ENCODE data around the gene TKFC. TPM values are rescaled to one million over a fixed set of nuclear protein-coding genes. Genes with fewer than 3 reads are reported as not detected.

The TKFC gene
- total and polyA plus RNA-seq, 5 experiments from 2014 or later: 18.3 to 36.1 (median 25.3) TPM

DNA sequence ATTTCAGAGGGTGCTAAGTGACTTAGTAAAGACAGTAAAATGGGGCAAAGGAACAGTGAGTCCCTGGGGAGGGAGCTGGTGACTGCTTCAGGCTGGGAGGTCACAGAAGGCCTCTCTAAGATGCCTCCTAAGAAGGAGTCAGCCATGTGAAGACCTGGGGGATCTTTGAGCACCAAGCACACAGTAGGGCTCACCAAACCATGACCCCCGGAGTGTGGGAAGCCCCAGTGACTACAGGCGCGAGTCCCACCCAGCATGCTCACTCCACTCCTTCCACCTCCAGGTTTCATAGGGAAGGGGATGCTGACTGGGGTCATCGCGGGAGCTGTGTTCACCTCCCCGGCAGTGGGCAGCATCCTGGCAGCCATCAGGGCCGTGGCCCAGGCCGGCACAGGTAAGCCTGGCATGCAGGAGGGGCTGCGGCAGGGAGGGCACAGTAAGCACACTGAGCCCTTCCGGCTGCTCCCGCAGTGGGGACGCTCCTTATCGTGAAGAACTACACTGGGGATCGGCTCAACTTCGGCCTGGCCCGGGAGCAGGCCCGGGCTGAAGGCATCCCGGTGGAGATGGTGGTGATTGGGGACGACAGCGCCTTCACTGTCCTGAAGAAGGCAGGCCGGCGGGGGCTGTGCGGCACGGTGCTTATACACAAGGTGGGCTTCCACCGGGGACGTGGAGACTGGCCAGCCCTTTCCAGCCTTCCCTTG lies 5.9 kb downstream of the TKFC start:
- POLR2A ChIA-PET: interaction anchor here (3.9 kb wide), 1 partner anchor 23 kb away, joined by 42 read pairs; the partner anchor contains the start of genes CYB561A3 and TMEM138
- no peak for DNase-seq
- H3K27me3 Mint-ChIP-seq: no peaks in the 10 kb centered on the region
- no peaks in the 10 kb centered on the region for H3K9me3 Mint-ChIP-seq
- peaks cover 0 to 8% (median 7%) of the 10 kb centered on the region in 3 donors for H3K36me3 Mint-ChIP-seq
- no peak overlapping the region for H3K4me3 Mint-ChIP-seq
- H3K4me1 Mint-ChIP-seq: peaks cover 13 to 19% (median 16%) of the 10 kb centered on the region in 4 donors
- no peak for ATAC-seq
- no peak overlapping the region for H3K27ac Mint-ChIP-seq

DNA sequence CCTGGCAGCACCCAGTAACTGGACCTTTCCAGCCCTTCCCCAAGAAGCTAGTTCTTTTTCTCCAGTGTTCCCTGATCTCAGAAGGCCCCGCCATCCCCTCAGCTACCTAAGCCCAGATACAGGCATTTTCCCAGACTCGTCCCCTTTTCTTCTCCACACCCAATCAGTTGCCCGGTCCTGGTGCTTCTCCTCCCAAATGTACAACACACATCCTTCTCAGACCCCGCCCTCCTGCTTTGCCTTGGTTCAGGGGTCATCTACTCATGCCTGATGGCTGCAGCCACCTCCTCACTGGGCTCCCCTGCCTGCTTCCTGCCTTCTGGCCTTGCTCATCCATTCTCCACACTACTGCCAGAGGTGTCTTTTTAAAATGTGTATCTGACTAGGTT lies 6.5 kb downstream of the TKFC start:
- H3K36me3 Mint-ChIP-seq: peaks cover 0 to 8% (median 7%) of the 10 kb centered on the region in 3 donors
- no peaks in the 10 kb centered on the region for H3K27me3 Mint-ChIP-seq
- POLR2A ChIA-PET: no interaction called here
- H3K9me3 Mint-ChIP-seq: no peaks in the 10 kb centered on the region
- H3K4me1 Mint-ChIP-seq: peaks cover 13% of the 10 kb centered on the region in 4 donors
- H3K4me3 Mint-ChIP-seq: no peak overlapping the region
- ATAC-seq (no peak), DNase-seq (no peak)
- peak overlapping the region in 1 of 10 donors; percentile 15 for H3K27ac Mint-ChIP-seq

DNA sequence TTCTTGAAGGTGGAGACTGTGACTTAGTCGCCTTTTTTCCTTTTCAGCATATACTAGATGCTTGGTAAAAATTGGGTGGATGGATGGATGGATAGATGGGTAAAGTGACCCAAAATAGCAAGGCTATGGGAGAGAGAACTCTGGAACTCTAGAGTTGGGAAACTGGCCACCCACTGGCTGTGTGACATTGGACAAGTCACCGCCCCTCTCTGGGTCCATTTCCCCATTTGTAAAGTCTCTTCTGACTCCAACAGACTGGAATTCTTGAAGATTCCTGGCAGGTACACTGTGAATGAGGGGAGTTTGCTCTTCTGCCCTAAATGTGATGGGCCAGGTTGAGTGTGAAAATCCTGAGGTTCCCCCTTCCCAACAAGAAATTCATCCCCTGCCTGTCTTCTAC lies 8.0 kb downstream of the TKFC start:
- no peak overlapping the region for H3K4me3 Mint-ChIP-seq
- no peak for ATAC-seq
- no peaks in the 10 kb centered on the region for H3K27me3 Mint-ChIP-seq
- peak overlapping the region in 1 of 10 donors; percentile 14 for H3K27ac Mint-ChIP-seq
- peaks cover 8 to 13% (median 10%) of the 10 kb centered on the region in 4 donors for H3K4me1 Mint-ChIP-seq
- peaks cover 0 to 8% (median 7%) of the 10 kb centered on the region in 3 donors for H3K36me3 Mint-ChIP-seq
- DNase-seq: no peak
- no peaks in the 10 kb centered on the region for H3K9me3 Mint-ChIP-seq
- POLR2A ChIA-PET: interaction anchor here (2.0 kb wide), 1 partner anchor 20 kb away, joined by 7 read pairs; the partner anchor contains the start of genes CYB561A3 and TMEM138

DNA sequence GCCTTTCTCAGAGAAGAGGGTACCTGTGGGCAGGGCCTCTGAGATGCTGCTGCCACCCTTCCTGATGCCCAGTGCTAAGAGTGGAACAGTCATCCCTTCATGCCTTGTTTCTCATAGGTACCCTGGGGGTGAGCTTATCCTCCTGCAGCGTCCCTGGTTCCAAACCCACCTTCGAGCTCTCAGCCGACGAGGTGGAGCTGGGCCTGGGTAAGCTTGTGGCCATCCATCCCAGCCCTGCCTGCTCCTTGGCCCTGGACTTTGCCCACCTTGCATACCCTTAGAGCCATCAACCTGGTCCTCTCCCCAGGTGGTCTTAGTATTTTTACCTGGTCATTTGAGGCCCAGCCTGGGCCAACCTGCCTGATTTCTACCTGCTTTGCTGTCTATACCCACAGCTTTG lies 8.7 kb downstream of the TKFC start:
- Mint-ChIP-seq H3K36me3 (peaks cover 0 to 10% (median 7%) of the 10 kb centered on the region in 3 donors), H3K27me3 (no peaks in the 10 kb centered on the region), H3K27ac (peak overlapping the region in 1 of 10 donors; percentile 15), H3K4me3 (no peak overlapping the region), H3K9me3 (no peaks in the 10 kb centered on the region), H3K4me1 (peaks cover 2 to 13% (median 3%) of the 10 kb centered on the region in 4 donors)
- POLR2A ChIA-PET: interaction anchor here (2.0 kb wide), 1 partner anchor 20 kb away, joined by 7 read pairs; the partner anchor contains the start of genes CYB561A3 and TMEM138
- no peak for DNase-seq
- no peak for ATAC-seq

DNA sequence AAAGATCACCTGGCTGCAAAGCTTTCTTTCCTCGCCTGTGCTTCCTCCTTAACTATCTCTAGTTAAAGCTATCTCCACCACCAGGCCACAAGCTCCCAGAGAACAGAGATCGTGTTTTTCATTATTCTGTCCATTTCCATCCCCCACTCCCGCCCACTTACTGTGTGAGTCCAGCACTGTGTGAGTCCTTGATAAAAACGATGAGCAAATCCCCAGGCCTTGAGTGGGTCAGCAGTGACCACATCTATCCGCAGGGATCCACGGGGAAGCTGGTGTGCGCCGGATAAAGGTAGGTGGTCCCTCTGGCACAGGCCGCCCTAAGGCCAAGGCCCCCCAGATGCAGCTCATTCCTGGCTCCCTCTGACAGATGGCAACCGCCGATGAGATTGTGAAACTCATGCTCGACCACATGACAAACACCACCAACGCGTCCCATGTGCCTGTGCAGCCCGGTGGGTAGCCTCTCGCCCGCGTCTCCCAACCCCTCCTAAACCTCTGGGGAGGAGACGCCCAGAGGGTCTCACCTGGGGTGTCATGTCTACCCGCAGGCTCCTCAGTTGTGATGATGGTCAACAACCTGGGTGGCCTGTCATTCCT lies 9.3 kb downstream of the TKFC start:
- DNase-seq (no peak), ATAC-seq (no peak)
- POLR2A ChIA-PET: interaction anchor here (2.0 kb wide), 1 partner anchor 19 kb away, joined by 7 read pairs; the partner anchor contains the start of genes CYB561A3 and TMEM138
- Mint-ChIP-seq H3K36me3 (peaks cover 0 to 14% (median 10%) of the 10 kb centered on the region in 3 donors), H3K27me3 (no peaks in the 10 kb centered on the region), H3K4me1 (peaks cover 0 to 8% (median under 1%) of the 10 kb centered on the region in 4 donors), H3K27ac (no peak overlapping the region), H3K9me3 (no peaks in the 10 kb centered on the region), H3K4me3 (no peak overlapping the region)

DNA sequence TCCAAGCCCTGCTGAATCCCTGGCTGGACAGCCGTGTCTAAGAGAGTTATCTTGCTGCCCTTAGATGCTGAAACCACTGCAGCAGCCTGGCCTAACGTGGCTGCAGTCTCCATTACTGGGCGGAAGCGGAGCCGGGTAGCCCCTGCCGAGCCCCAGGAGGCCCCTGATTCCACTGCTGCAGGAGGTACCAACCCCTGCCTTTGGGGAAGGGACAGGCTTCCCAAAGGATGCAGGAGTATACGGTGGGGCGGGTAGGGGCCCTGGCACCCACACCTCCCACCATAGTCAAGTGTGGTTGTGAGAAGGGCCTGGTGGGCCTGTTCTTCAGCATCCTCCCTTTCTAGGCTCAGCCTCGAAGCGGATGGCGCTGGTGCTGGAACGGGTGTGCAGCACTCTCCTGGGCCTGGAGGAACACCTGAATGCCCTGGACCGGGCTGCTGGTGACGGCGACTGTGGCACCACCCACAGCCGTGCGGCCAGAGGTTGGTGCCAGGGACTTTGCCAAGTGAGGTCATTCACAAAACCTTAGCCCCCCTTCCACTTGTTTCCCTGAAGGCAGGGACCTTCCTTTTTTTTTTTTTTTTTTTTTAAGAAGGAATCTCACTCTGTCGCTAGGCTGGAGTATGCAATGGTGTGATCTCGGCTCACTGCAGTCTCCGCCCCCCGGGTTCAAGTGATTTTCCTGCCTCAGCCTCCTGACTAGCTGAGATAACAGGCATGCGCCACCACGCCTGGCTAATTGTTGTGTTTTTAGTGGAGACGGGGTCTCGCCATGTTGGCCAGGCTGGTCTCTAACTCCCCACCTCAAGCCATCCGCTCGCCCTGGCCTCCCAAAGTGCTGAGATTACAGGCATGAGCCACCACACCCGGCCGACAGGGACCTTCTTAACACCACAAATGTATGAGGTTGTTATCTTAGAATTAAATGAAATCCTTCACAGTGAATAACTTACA lies 11.0 kb downstream of the TKFC start:
- Mint-ChIP-seq H3K27me3 (no peaks in the 10 kb centered on the region), H3K36me3 (peaks cover 0 to 24% (median 10%) of the 10 kb centered on the region in 3 donors), H3K27ac (no peak overlapping the region), H3K4me3 (no peak overlapping the region), H3K4me1 (peaks cover 0 to 6% (median under 1%) of the 10 kb centered on the region in 4 donors), H3K9me3 (no peaks in the 10 kb centered on the region)
- DNase-seq (peak in 1 of 10 donors; percentile 38), ATAC-seq (no peak)
- POLR2A ChIA-PET: interaction anchor here (0.7 kb wide), 1 partner anchor 128 kb away, joined by 10 read pairs; no protein-coding TSS in a partner anchor

DNA sequence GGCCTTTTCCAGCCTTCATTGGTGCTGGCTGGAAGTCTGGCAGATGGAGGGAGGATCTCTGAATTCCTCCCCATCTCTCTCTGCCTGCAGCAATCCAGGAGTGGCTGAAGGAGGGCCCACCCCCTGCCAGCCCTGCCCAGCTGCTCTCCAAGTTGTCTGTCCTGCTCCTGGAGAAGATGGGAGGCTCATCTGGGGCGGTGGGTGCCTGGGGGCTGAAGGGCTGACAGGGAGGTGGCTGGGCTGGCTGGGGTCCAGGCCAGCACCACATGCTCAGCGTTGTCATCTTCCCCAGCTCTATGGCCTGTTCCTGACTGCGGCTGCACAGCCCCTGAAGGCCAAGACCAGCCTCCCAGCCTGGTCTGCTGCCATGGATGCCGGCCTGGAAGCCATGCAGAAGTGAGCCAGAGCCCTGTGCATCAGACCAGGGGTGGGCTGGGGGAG lies 12.2 kb downstream of the TKFC start:
- POLR2A ChIA-PET: interaction anchor here (1.7 kb wide), 1 partner anchor 10 kb away, joined by 3 read pairs; no protein-coding TSS in a partner anchor
- peaks cover 0 to 4% (median 2%) of the 10 kb centered on the region in 4 donors for H3K4me1 Mint-ChIP-seq
- H3K36me3 Mint-ChIP-seq: peaks cover 4 to 28% (median 13%) of the 10 kb centered on the region in 3 donors
- no peak overlapping the region for H3K4me3 Mint-ChIP-seq
- H3K9me3 Mint-ChIP-seq: no peaks in the 10 kb centered on the region
- DNase-seq: no peak
- H3K27me3 Mint-ChIP-seq: no peaks in the 10 kb centered on the region
- ATAC-seq: no peak
- no peak overlapping the region for H3K27ac Mint-ChIP-seq

DNA sequence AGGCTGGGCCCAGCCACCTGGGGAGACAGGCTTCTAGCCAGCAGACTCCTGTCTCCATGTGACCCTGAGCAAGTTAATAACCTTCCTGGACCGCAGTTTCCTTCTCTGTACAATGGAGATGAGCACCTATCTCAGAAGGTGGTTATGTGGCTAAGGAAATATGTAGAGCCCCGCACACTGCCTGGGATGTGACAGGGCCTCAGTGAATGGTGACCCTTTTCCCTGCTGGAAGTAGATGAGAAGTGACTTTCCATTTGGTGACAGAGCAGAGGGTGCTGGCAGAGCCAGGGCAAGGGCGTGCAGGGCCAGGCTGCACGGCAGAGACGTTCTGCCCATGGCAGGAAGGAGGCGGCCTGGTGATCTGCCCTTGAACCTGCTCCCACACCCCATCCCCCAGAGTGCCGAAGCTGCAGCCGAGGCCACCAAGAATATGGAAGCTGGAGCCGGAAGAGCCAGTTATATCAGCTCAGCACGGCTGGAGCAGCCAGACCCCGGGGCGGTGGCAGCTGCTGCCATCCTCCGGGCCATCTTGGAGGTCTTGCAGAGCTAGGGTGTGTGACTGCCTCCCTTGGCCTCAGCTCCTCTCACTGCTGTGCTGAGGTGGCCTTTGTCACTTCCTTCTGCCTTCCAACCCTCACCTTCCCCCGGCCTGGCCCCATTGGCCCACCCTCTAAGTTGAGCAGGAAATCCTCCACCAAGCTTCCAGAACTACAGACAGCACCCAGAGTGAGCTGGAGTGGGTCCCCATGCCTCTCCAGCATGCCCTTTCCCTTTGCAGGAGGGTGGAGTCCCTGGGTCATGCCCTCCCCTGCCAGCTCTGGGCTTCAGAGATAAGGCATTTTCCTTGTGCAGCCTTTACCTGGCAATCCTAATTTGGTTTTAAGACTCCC lies 13.2 kb downstream of the TKFC start:
- POLR2A ChIA-PET: interaction anchor here (1.7 kb wide), 1 partner anchor 9 kb away, joined by 3 read pairs; no protein-coding TSS in a partner anchor
- Mint-ChIP-seq H3K4me1 (peaks cover 0 to 4% (median 2%) of the 10 kb centered on the region in 4 donors), H3K27me3 (no peaks in the 10 kb centered on the region), H3K9me3 (no peaks in the 10 kb centered on the region), H3K27ac (peak overlapping the region in 6 of 10 donors; percentile 12 to 77 (median 62)), H3K4me3 (no peak overlapping the region), H3K36me3 (peaks cover 4 to 29% (median 10%) of the 10 kb centered on the region in 3 donors)
- no peak for DNase-seq
- ATAC-seq: no peak

DNA sequence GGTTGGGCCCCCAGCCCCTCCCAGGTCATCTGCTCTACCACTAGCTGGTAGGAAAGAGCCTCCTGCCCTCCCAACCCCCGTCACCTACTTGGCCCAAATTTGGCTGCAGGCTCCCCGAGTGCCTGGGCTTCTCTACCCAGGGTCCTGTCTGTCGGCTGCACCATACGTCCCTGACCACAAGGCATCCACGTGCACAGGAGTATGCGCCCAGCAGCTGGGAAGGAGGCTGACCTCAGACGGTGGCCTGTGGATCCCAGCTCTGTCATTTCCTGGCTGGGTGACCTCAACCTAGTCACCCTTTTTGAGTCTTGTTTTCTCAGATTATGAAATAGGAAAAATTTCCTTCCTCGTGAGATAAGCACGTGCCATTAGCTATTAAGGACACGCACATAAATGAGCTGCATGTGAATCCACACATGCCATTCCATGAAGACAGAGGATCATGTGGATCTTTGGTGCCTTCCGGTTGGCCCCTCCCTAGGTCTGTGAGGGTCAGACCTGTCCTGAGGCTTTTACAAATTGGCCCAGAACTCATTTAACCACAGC lies 15.0 kb downstream of the TKFC start:
- Mint-ChIP-seq H3K27me3 (no peaks in the 10 kb centered on the region), H3K36me3 (peaks cover 4 to 37% (median 13%) of the 10 kb centered on the region in 3 donors), H3K27ac (peak overlapping the region in 1 of 10 donors; percentile 78), H3K4me3 (no peak overlapping the region), H3K4me1 (peaks cover 3 to 6% (median 4%) of the 10 kb centered on the region in 4 donors), H3K9me3 (no peaks in the 10 kb centered on the region)
- POLR2A ChIA-PET: interaction anchor here (0.8 to 1.1 kb wide), 3 partner anchors 10 to 15 kb away, joined by 3 read pairs; no protein-coding TSS in a partner anchor
- DNase-seq (no peak), ATAC-seq (no peak)

DNA sequence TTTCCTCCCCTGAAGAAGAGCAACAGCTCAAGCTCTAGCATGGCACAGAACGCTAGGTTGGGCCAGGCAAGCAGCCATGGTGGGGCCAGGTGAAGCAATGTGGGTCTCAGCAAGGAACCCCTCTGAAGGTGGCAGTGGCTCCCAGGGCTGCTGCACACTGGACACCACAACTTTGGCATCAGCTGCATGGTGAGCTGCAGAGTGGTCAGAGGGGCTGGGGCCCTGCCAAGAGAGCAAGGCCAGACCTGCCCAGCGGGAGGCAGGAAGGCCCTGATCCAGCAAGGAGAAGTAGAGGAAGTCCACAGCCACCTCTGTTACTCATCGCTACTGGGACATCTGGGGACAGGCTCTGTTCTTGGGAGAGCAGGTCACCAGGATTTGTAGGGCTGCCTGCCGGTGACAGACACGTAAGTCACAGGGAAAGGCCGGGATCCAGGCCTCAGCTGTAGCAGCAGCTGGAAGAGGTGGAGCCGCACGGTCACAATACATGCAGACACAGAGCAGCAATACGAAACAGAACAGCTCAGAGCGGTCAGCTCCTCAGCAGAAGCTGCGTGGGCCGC lies 16.2 kb downstream of the TKFC start:
- Mint-ChIP-seq H3K4me3 (no peak overlapping the region), H3K27me3 (no peaks in the 10 kb centered on the region), H3K36me3 (peaks cover 4 to 43% (median 16%) of the 10 kb centered on the region in 3 donors), H3K27ac (peak overlapping the region in 1 of 10 donors; percentile 66), H3K4me1 (peaks cover 5 to 16% (median 12%) of the 10 kb centered on the region in 4 donors), H3K9me3 (no peaks in the 10 kb centered on the region)
- DNase-seq (peak in 1 of 10 donors; percentile 60), ATAC-seq (no peak)
- POLR2A ChIA-PET: interaction anchor here (1.1 kb wide), 1 partner anchor 8 kb away, joined by 3 read pairs; no protein-coding TSS in a partner anchor

DNA sequence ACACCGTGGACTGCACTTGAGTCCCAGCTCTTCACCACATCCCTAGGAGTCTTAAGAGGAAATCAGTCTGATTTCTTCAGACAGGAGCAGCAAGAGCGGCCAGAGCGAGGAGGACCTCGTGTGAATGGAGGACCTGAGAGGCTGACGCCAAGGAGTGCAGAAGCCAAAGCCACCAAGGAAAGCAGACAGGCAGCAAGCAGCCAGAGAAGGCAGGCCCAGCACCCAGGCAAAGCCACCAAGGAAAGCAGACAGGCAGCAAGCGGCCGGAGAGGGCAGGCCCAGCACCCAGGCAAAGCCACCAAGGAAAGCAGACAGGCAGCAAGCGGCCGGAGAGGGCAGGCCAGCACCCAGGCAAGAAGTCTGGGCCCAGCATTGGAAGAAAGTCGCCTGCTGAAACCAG lies 16.9 kb downstream of the TKFC start:
- peak overlapping the region in 2 of 10 donors; percentile 56 to 66 for H3K27ac Mint-ChIP-seq
- H3K4me3 Mint-ChIP-seq: no peak overlapping the region
- peaks cover 4 to 44% (median 16%) of the 10 kb centered on the region in 3 donors for H3K36me3 Mint-ChIP-seq
- H3K9me3 Mint-ChIP-seq: no peaks in the 10 kb centered on the region
- DNase-seq (peak in 1 of 10 donors; percentile 31), ATAC-seq (no peak)
- POLR2A ChIA-PET: no interaction called here
- H3K4me1 Mint-ChIP-seq: peaks cover 5 to 20% (median 11%) of the 10 kb centered on the region in 4 donors
- no peaks in the 10 kb centered on the region for H3K27me3 Mint-ChIP-seq
